Measurements from ENCODE around the gene TMED6. TPM values are rescaled to one million over a fixed set of nuclear protein-coding genes. Genes with fewer than 3 reads are reported as not detected.

TMED6 gene
- total and polyA plus RNA-seq, 2 experiments from 2014 or later = 0.29 TPM; not detected in 1

DNA sequence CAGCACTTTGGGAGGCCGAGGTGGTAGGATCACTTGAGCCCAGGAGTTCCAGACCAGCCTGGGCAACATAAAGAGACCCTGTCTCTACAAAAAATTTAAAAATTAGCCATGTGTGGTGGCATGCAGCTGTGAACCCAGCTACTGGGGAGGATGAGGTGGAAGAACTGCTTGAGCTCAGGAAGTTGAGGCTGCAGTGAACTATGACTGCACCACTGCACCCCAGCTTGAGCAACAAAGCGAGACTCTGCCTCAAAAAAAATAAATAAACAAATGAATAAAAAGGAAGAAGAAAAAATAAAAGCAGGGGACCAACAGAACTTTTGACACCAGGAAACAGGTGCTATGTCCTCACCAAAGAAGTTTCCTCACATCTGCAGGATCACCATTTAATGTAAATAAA lies 20.0 kb upstream of the TMED6 start (continued):
- TF ChIP-seq, protein P1, sequence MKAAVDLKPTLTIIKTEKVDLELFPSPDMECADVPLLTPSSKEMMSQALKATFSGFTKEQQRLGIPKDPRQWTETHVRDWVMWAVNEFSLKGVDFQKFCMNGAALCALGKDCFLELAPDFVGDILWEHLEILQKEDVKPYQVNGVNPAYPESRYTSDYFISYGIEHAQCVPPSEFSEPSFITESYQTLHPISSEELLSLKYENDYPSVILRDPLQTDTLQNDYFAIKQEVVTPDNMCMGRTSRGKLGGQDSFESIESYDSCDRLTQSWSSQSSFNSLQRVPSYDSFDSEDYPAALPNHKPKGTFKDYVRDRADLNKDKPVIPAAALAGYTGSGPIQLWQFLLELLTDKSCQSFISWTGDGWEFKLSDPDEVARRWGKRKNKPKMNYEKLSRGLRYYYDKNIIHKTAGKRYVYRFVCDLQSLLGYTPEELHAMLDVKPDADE (IDR thresholded peaks at IDR 0.05) = no peak

GRCh38 chr16:69368866-69369265 lies 17.3 kb upstream of the TMED6 start:
- no peaks in the 10 kb centered on the region for H3K4me1 ChIP-seq (ENCODE audit: insufficient read depth)
- H3K36me3 ChIP-seq (ENCODE audit: insufficient read depth) = peaks cover 64% of the 10 kb centered on the region
- H4K20me1 ChIP-seq (replicated peaks; ENCODE audit: insufficient read depth) = peaks cover 7% of the 10 kb centered on the region
- Mint-ChIP-seq H3K36me3 (ENCODE audit: low read depth) (peaks cover 56% of the 10 kb centered on the region), H3K27ac (no peak overlapping the region), H3K9me3 (no peaks in the 10 kb centered on the region), H3K4me3 (no peak overlapping the region), H3K27me3 (ENCODE audit: insufficient read depth, low read depth, poor library complexity) (peaks cover 2% of the 10 kb centered on the region), H3K4me1 (no peaks in the 10 kb centered on the region)
- H2AFZ ChIP-seq = no peak overlapping the region
- ATAC-seq (no peak), DNase-seq (ENCODE audit: low spot score) (no peak)
- no peaks in the 10 kb centered on the region for H3K9me2 ChIP-seq (ENCODE audit: insufficient read depth)
- H3K4me2 ChIP-seq = no peak overlapping the region
- no peaks in the 10 kb centered on the region for H3K27me3 ChIP-seq (ENCODE audit: insufficient read depth)
- H3K4me3 ChIP-seq = no peak overlapping the region
- H3F3A ChIP-seq (replicated peaks; ENCODE audit: low read depth) = 0 out of 2 replicates have a peak, but pooled peaks cover 7% of the 10 kb centered on the region
- no peak overlapping the region for H3K27ac ChIP-seq (ENCODE audit: low read depth)
- H3K79me2 ChIP-seq (replicated peaks; ENCODE audit: insufficient read depth) = no peaks in the 10 kb centered on the region
- TF ChIP-seq ZNF331 (CRISPR knock-in tag; IDR thresholded peaks at IDR 0.05; ENCODE audit: low read depth) = no peak
- TF ChIP-seq CREB1 (CRISPR knock-in tag; IDR thresholded peaks at IDR 0.05; ENCODE audit: low read depth) = no peak
- TF ChIP-seq, protein P2, sequence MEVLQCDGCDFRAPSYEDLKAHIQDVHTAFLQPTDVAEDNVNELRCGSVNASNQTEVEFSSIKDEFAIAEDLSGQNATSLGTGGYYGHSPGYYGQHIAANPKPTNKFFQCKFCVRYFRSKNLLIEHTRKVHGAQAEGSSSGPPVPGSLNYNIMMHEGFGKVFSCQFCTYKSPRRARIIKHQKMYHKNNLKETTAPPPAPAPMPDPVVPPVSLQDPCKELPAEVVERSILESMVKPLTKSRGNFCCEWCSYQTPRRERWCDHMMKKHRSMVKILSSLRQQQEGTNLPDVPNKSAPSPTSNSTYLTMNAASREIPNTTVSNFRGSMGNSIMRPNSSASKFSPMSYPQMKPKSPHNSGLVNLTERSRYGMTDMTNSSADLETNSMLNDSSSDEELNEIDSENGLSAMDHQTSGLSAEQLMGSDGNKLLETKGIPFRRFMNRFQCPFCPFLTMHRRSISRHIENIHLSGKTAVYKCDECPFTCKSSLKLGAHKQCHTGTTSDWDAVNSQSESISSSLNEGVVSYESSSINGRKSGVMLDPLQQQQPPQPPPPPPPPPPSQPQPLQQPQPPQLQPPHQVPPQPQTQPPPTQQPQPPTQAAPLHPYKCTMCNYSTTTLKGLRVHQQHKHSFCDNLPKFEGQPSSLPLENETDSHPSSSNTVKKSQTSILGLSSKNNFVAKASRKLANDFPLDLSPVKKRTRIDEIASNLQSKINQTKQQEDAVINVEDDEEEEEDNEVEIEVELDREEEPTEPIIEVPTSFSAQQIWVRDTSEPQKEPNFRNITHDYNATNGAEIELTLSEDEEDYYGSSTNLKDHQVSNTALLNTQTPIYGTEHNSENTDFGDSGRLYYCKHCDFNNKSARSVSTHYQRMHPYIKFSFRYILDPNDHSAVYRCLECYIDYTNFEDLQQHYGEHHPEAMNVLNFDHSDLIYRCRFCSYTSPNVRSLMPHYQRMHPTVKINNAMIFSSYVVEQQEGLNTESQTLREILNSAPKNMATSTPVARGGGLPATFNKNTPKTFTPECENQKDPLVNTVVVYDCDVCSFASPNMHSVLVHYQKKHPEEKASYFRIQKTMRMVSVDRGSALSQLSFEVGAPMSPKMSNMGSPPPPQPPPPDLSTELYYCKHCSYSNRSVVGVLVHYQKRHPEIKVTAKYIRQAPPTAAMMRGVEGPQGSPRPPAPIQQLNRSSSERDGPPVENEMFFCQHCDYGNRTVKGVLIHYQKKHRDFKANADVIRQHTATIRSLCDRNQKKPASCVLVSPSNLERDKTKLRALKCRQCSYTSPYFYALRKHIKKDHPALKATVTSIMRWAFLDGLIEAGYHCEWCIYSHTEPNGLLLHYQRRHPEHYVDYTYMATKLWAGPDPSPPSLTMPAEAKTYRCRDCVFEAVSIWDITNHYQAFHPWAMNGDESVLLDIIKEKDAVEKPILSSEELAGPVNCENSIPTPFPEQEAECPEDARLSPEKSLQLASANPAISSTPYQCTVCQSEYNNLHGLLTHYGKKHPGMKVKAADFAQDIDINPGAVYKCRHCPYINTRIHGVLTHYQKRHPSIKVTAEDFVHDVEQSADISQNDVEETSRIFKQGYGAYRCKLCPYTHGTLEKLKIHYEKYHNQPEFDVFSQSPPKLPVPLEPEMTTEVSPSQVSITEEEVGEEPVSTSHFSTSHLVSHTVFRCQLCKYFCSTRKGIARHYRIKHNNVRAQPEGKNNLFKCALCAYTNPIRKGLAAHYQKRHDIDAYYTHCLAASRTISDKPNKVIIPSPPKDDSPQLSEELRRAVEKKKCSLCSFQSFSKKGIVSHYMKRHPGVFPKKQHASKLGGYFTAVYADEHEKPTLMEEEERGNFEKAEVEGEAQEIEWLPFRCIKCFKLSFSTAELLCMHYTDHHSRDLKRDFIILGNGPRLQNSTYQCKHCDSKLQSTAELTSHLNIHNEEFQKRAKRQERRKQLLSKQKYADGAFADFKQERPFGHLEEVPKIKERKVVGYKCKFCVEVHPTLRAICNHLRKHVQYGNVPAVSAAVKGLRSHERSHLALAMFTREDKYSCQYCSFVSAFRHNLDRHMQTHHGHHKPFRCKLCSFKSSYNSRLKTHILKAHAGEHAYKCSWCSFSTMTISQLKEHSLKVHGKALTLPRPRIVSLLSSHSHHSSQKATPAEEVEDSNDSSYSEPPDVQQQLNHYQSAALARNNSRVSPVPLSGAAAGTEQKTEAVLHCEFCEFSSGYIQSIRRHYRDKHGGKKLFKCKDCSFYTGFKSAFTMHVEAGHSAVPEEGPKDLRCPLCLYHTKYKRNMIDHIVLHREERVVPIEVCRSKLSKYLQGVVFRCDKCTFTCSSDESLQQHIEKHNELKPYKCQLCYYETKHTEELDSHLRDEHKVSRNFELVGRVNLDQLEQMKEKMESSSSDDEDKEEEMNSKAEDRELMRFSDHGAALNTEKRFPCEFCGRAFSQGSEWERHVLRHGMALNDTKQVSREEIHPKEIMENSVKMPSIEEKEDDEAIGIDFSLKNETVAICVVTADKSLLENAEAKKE (CRISPR knock-in tag; IDR thresholded peaks at IDR 0.05) = no peak
- TF ChIP-seq STAT1 (IDR thresholded peaks at IDR 0.05; ENCODE audit: unreplicated experiment) = no peak
- TF ChIP-seq, protein P3, sequence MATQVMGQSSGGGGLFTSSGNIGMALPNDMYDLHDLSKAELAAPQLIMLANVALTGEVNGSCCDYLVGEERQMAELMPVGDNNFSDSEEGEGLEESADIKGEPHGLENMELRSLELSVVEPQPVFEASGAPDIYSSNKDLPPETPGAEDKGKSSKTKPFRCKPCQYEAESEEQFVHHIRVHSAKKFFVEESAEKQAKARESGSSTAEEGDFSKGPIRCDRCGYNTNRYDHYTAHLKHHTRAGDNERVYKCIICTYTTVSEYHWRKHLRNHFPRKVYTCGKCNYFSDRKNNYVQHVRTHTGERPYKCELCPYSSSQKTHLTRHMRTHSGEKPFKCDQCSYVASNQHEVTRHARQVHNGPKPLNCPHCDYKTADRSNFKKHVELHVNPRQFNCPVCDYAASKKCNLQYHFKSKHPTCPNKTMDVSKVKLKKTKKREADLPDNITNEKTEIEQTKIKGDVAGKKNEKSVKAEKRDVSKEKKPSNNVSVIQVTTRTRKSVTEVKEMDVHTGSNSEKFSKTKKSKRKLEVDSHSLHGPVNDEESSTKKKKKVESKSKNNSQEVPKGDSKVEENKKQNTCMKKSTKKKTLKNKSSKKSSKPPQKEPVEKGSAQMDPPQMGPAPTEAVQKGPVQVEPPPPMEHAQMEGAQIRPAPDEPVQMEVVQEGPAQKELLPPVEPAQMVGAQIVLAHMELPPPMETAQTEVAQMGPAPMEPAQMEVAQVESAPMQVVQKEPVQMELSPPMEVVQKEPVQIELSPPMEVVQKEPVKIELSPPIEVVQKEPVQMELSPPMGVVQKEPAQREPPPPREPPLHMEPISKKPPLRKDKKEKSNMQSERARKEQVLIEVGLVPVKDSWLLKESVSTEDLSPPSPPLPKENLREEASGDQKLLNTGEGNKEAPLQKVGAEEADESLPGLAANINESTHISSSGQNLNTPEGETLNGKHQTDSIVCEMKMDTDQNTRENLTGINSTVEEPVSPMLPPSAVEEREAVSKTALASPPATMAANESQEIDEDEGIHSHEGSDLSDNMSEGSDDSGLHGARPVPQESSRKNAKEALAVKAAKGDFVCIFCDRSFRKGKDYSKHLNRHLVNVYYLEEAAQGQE (IDR thresholded peaks at IDR 0.05; ENCODE audit: unreplicated experiment) = no peak
- TF ChIP-seq CTCF (conservative IDR thresholded peaks at IDR 0.05; ENCODE audit: low read depth in 2 of 2) = no peak
- no peak for TF ChIP-seq EZH2phosphoT487 (IDR thresholded peaks at IDR 0.05; ENCODE audit: unreplicated experiment)
- TF ChIP-seq EZH2 (IDR thresholded peaks at IDR 0.05; ENCODE audit: low read depth, unreplicated experiment) = no peak
- no peak for TF ChIP-seq JUNB (IDR thresholded peaks at IDR 0.05; ENCODE audit: unreplicated experiment)
- no peak for TF ChIP-seq POLR2AphosphoS5 (IDR thresholded peaks at IDR 0.05; ENCODE audit: low read depth)
- TF ChIP-seq, protein P1 (IDR thresholded peaks at IDR 0.05) = no peak
- TF ChIP-seq NANOG (IDR thresholded peaks at IDR 0.05; ENCODE audit: borderline replicate concordance) = no peak

Data from GM23338 (cell line).